K562 (cell line): Measurements from ENCODE around the gene PRKCG. TPM values are rescaled to one million over a fixed set of nuclear protein-coding genes. Genes with fewer than 3 reads are reported as not detected.

Source experiments
- CBFB ChIP-seq: sonication (generic); formaldehyde crosslinking; IDR thresholded peaks from 2 replicates; pipeline ENCODE4 v1.4.0; 2020; ENCODE audit warnings: mild to moderate bottlenecking, missing genetic modification reagents
- EZH2 ChIP-seq: IDR thresholded peaks from 2 replicates; pipeline ENCODE4 v1.6.1; 2012; ENCODE audit warnings: low read depth, mild to moderate bottlenecking, inconsistent platforms, low read length, borderline replicate concordance
- FOXA3 ChIP-seq, 2 experiments: fragments of 450-650 bp in 1 of 2; sonication (generic) in 1 of 2; formaldehyde crosslinking; IDR thresholded peaks in 1 of 2; conservative IDR thresholded peaks in 1 of 2; 2 replicates each; pipeline versions ENCODE4 v1.4.0 to v1.8.0; 2020 to 2022; ENCODE audit warnings: mild to moderate bottlenecking in 2 of 2, missing genetic modification reagents in 1 of 2
- HDAC2 ChIP-seq: fragments of 450-650 bp; IDR thresholded peaks from 2 replicates; pipeline ENCODE4 v1.6.1; 2016; ENCODE audit warnings: mild to moderate bottlenecking
- HNRNPH1 ChIP-seq: fragments of 200-400 bp; formaldehyde crosslinking; optimal IDR thresholded peaks from 2 replicates; pipeline ENCODE3; 2017; ENCODE audit warnings: low read depth, mild to moderate bottlenecking, low read length, moderate library complexity
- HOMEZ ChIP-seq: fragments of 250-450 bp; sonication (Bioruptor Pico); IDR thresholded peaks from 2 replicates; pipeline ENCODE4 v1.4.0; 2020; ENCODE audit warnings: mild to moderate bottlenecking, moderate library complexity
- ILK ChIP-seq: fragments of 450-650 bp; IDR thresholded peaks from 2 replicates; pipeline ENCODE4 v1.6.1; 2016; ENCODE audit warnings: missing genetic modification characterization, low read depth, mild to moderate bottlenecking, missing compliant biosample characterization, moderate library complexity, borderline replicate concordance
- KLF16 ChIP-seq: IDR thresholded peaks from 2 replicates; pipeline ENCODE4 v1.6.1; 2016; ENCODE audit warnings: antibody characterized with exemption
- NBN ChIP-seq: fragments of 450-650 bp; IDR thresholded peaks from 2 replicates; pipeline ENCODE4 v1.6.1; 2016; ENCODE audit warnings: low read depth, mild to moderate bottlenecking
- NR4A1 ChIP-seq, 2 experiments: fragments of 250-450 bp in 1 of 2; fragments of 450-650 bp in 1 of 2; sonication (Bioruptor Pico) in 1 of 2; IDR thresholded peaks; 2 replicates each; pipeline versions ENCODE4 v1.4.0 to v1.6.1; 2016 to 2020; ENCODE audit warnings: mild to moderate bottlenecking in 2 of 2, missing compliant biosample characterization in 1 of 2, missing genetic modification characterization in 1 of 2, moderate library complexity in 1 of 2
- NUFIP1 ChIP-seq: fragments of 450-650 bp; IDR thresholded peaks from 2 replicates; pipeline ENCODE4 v1.6.1; 2018; ENCODE audit not compliant: partially characterized antibody
- PML ChIP-seq: IDR thresholded peaks from 2 replicates; pipeline ENCODE4 v1.6.1; 2012; ENCODE audit warnings: low read length, inconsistent platforms
- POLR2AphosphoS2 ChIP-seq: IDR thresholded peaks from 2 replicates; pipeline ENCODE4 v1.6.1; 2012; ENCODE audit warnings: low read length, improper control_type of control experiment
- SMARCC2 ChIP-seq: fragments of 450-650 bp; IDR thresholded peaks from 2 replicates; pipeline ENCODE4 v1.6.1; 2017; ENCODE audit warnings: antibody characterized with exemption, moderate library complexity, mild to moderate bottlenecking, low read depth
- STAT6 ChIP-seq: sonication (generic); formaldehyde crosslinking; IDR thresholded peaks from 2 replicates; pipeline ENCODE4 v1.8.1; 2023; ENCODE audit warnings: mild to moderate bottlenecking, missing genetic modification reagents
- THRAP3 ChIP-seq: fragments of 450-650 bp; IDR thresholded peaks from 2 replicates; pipeline ENCODE4 v1.6.1; 2016; ENCODE audit warnings: mild to moderate bottlenecking, inconsistent platforms, borderline replicate concordance
- XRCC4 ChIP-seq: IDR thresholded peaks from one replicate; pipeline ENCODE4 v1.6.1; 2011; ENCODE audit not compliant: insufficient read depth, insufficient read length; ENCODE audit errors: extremely low read depth
- ZNF197 ChIP-seq: fragments of 200-800 bp; sonication (Bioruptor generic); IDR thresholded peaks from 2 replicates; pipeline ENCODE4 v1.6.1; 2016; ENCODE audit warnings: low read depth, missing genetic modification characterization, missing compliant biosample characterization
- ZNF408 ChIP-seq: fragments of 250-450 bp; sonication (Bioruptor Pico); IDR thresholded peaks from 2 replicates; pipeline ENCODE4 v1.4.0; 2020; ENCODE audit warnings: low read depth, mild to moderate bottlenecking, moderate library complexity
- ZZZ3 ChIP-seq: fragments of 450-650 bp; IDR thresholded peaks from 2 replicates; pipeline ENCODE4 v1.6.1; 2016; ENCODE audit warnings: antibody characterized with exemption, mild to moderate bottlenecking, moderate library complexity
- polyA plus RNA-seq, 8 experiments: library from polyadenylated mRNA; depleted of rRNA in 4 of 8; stranded (reverse) in 5 of 8; unstranded in 3 of 8; fragments of >200 nt; fragmentation: Nextera tagmentation in 2 of 8; fragmentation: Illumina TruSeq in 1 of 8; extraction: Ambion mirVana in 2 of 8; extraction: Trizol in 1 of 8; gene quantifications; 2 replicates each; pipeline versions ENCODE4 v1.2.1 to v1.2.3, GENCODE V29; 2011 to 2014; ENCODE audit warnings: inconsistent platforms in 1 of 8, missing spikeins in 1 of 8
- total RNA-seq, 7 experiments: library from RNA; depleted of rRNA in 6 of 7; stranded (reverse); fragments of >200 nt in 6 of 7; fragmentation: Illumina TruSeq in 2 of 7; extraction: Trizol in 2 of 7; gene quantifications; 2 replicates each; pipeline versions ENCODE4 v1.2.1 to v1.2.3, GENCODE V29; 2011 to 2021; ENCODE audit warnings: low replicate concordance in 1 of 7
- TF ChIP-seq, protein P1 (sequence below): sonication (generic); formaldehyde crosslinking; IDR thresholded peaks from 2 replicates; pipeline ENCODE4 v1.8.0; 2022; ENCODE audit warnings: missing genetic modification reagents, mild to moderate bottlenecking, borderline replicate concordance

Gene PRKCG
- total and polyA plus RNA-seq, 9 of the 15 experiments (the other 6 are each of a cell fraction or from before 2014, with no cell fraction given) = not detected

- TF ChIP-seq EZH2 (no peak), SMARCC2 (no peak), FOXA3 (CRISPR knock-in tag; conservative IDR thresholded peaks at IDR 0.05 in 1 of 2, IDR thresholded peaks at IDR 0.05 in 1 of 2) (no peak), ZNF197 (CRISPR knock-in tag) (no peak), THRAP3 (no peak), STAT6 (CRISPR knock-in tag) (no peak), ZZZ3 (no peak), NR4A1 (CRISPR knock-in tag; IDR thresholded peaks at IDR 0.05) (no peak), NR4A1 (tag; IDR thresholded peaks at IDR 0.05) (no peak), CBFB (no peak), HNRNPH1 (no peak), HDAC2 (no peak), HOMEZ (CRISPR knock-in tag) (no peak), NUFIP1 (no peak), KLF16 (peak; percentile 62; the same call in 1 of the 2 replicates), NBN (peak; percentile 83; the same call in 1 of the 2 replicates), ZNF408 (CRISPR knock-in tag) (no peak), XRCC4 (no peak), PML (peak; percentile 40; the same call in 1 of the 2 replicates), POLR2AphosphoS2 (no peak), ILK (tag) (no peak)
- TF ChIP-seq, protein P1, sequence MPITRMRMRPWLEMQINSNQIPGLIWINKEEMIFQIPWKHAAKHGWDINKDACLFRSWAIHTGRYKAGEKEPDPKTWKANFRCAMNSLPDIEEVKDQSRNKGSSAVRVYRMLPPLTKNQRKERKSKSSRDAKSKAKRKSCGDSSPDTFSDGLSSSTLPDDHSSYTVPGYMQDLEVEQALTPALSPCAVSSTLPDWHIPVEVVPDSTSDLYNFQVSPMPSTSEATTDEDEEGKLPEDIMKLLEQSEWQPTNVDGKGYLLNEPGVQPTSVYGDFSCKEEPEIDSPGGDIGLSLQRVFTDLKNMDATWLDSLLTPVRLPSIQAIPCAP = no peak
Measured at GRCh38 chr19:53868892-53869804, 12.8 kb upstream of the PRKCG start (continued).
